ENCODE data around the gene TSPO2.

DNA sequence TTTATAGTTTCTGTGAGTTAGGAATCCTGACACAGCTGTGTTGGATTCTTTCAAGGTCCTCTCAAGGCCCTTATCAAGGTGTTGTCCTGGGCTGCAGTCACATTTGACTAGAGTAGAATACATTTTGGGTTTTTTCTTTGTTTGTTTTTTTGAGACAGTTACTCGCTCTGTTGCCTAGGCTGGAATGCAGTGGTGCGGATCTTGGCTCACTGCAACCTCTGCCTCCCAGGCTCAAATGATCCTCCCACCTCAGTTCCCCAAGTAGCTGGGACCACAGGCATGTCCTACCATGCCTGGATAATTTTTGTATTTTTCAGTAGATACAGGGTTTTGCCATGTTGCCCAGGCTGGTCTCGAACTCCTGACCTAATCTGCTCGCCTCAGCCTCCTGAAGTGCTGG, 46.2 kb downstream of the TSPO2 start:
- TF ChIP-seq, protein P1, sequence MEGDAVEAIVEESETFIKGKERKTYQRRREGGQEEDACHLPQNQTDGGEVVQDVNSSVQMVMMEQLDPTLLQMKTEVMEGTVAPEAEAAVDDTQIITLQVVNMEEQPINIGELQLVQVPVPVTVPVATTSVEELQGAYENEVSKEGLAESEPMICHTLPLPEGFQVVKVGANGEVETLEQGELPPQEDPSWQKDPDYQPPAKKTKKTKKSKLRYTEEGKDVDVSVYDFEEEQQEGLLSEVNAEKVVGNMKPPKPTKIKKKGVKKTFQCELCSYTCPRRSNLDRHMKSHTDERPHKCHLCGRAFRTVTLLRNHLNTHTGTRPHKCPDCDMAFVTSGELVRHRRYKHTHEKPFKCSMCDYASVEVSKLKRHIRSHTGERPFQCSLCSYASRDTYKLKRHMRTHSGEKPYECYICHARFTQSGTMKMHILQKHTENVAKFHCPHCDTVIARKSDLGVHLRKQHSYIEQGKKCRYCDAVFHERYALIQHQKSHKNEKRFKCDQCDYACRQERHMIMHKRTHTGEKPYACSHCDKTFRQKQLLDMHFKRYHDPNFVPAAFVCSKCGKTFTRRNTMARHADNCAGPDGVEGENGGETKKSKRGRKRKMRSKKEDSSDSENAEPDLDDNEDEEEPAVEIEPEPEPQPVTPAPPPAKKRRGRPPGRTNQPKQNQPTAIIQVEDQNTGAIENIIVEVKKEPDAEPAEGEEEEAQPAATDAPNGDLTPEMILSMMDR (conservative IDR thresholded peaks at IDR 0.05), result no peak
- TF ChIP-seq EZH2 (IDR thresholded peaks at IDR 0.05; ENCODE audit: low read depth), result no peak

All from PC-9 (cell line).